HG03064 (cell line): ENCODE data around the gene KATNA1.

Experiments used
- ATAC-seq: cut with Tn5 transposase; IDR thresholded peaks from one replicate; pipeline ENCODE4 v1.9.1; 2021; ENCODE audit warnings: low read depth; ENCODE audit not compliant: unreplicated experiment

The KATNA1 gene

GRCh38 chr6:149545258-149545753 lies 103.2 kb downstream of the KATNA1 start:
- ATAC-seq: no peak
